Activated naive CD4-positive, alpha-beta T cell treated with anti-CD3 and anti-CD28 coated beads, Interleukin-2, amount 10 ng/mL, durations not matched to agents 7 days and 5 days (primary cell): ENCODE results near the gene UBE2R2.
"Not testable (repeated sequence)": the region's sequence is repeated elsewhere in the genome, so short reads cannot be mapped to it uniquely, and the experiment has no call there.

ENCODE experiments used
- CTCF ChIA-PET: fragments of 350-600 bp; sonication (Branson Sonifier 250); formaldehyde crosslinking; loops from one replicate; lab custom pipeline; 2021; ENCODE audit warnings: antibody characterized with exemption; lab: Charles Lee
- DNase-seq: peaks from one replicate; pipeline ENCODE4 v3.0.0-alpha.2; 2020
- H3K27ac Mint-ChIP-seq: one replicate; pipeline ENCODE4 v1.8.0; 2021; ENCODE audit warnings: mild to moderate bottlenecking, moderate library complexity, mixed read lengths
- H3K27me3 Mint-ChIP-seq: one replicate; pipeline ENCODE4 v1.8.0; 2021; ENCODE audit warnings: mild to moderate bottlenecking, mixed read lengths
- H3K36me3 Mint-ChIP-seq: one replicate; pipeline ENCODE4 v1.8.0; 2021; ENCODE audit warnings: mixed read lengths
- H3K4me1 Mint-ChIP-seq: one replicate; pipeline ENCODE4 v1.8.0; 2021; ENCODE audit warnings: mixed read lengths
- H3K4me3 Mint-ChIP-seq: one replicate; pipeline ENCODE4 v1.8.0; 2021; ENCODE audit warnings: mild to moderate bottlenecking, moderate library complexity, mixed read lengths
- H3K9me3 Mint-ChIP-seq: one replicate; pipeline ENCODE4 v1.8.0; 2021; ENCODE audit warnings: mixed read lengths

Gene UBE2R2

GRCh38 chr9:33867747-33868439 lies 50.9 kb downstream of the UBE2R2 start:
- CTCF ChIA-PET, result interaction anchor here (0.7 kb wide), 1 partner anchor 31 kb away, joined by 3 read pairs; no protein-coding TSS in a partner anchor
- Mint-ChIP-seq H3K36me3 (peaks cover 5% of the 10 kb centered on the region), H3K27me3 (no peaks in the 10 kb centered on the region), H3K9me3 (no peaks in the 10 kb centered on the region), H3K27ac (no peak overlapping the region), H3K4me1 (peaks cover 2% of the 10 kb centered on the region), H3K4me3 (no peak overlapping the region)
- no peak for DNase-seq

- H3K27me3 Mint-ChIP-seq, result no peaks in the 10 kb centered on the region
- no peak overlapping the region for H3K4me3 Mint-ChIP-seq
- CTCF ChIA-PET, result interaction anchor here (0.7 kb wide), 1 partner anchor 30 kb away, joined by 3 read pairs; no protein-coding TSS in a partner anchor
- DNase-seq, result no peak
- H3K27ac Mint-ChIP-seq, result no peak overlapping the region
- peaks cover 5% of the 10 kb centered on the region for H3K36me3 Mint-ChIP-seq
- peaks cover 2% of the 10 kb centered on the region for H3K4me1 Mint-ChIP-seq
- H3K9me3 Mint-ChIP-seq, result no peaks in the 10 kb centered on the region
Measured at GRCh38 chr9:33868440-33868973, 51.5 kb downstream of the UBE2R2 start.

- H3K27ac Mint-ChIP-seq, DNase-seq, H3K9me3 Mint-ChIP-seq, H3K27me3 Mint-ChIP-seq, H3K36me3 Mint-ChIP-seq, H3K4me3 Mint-ChIP-seq, H3K4me1 Mint-ChIP-seq, CTCF ChIA-PET: not testable (repeated sequence)
Measured at GRCh38 chr9:33869243-33869642, 52.3 kb downstream of the UBE2R2 start.

- Mint-ChIP-seq H3K36me3 (peaks cover 1% of the 10 kb centered on the region), H3K27ac (no peak overlapping the region), H3K4me1 (peaks cover 6% of the 10 kb centered on the region), H3K27me3 (no peaks in the 10 kb centered on the region), H3K4me3 (no peak overlapping the region), H3K9me3 (no peaks in the 10 kb centered on the region)
- no peak for DNase-seq
- CTCF ChIA-PET, result no interaction called here
Measured at GRCh38 chr9:33877727-33878489, 60.9 kb downstream of the UBE2R2 start.

- CTCF ChIA-PET, result no interaction called here
Measured at GRCh38 chr9:33878691-33879366, 61.9 kb downstream of the UBE2R2 start.

GRCh38 chr9:33880211-33881089 lies 63.5 kb downstream of the UBE2R2 start:
- H3K27me3 Mint-ChIP-seq, result no peaks in the 10 kb centered on the region
- peaks cover 1% of the 10 kb centered on the region for H3K36me3 Mint-ChIP-seq
- CTCF ChIA-PET, result no interaction called here
- no peak overlapping the region for H3K4me3 Mint-ChIP-seq
- H3K4me1 Mint-ChIP-seq, result peaks cover 9% of the 10 kb centered on the region
- no peak overlapping the region for H3K27ac Mint-ChIP-seq
- H3K9me3 Mint-ChIP-seq, result no peaks in the 10 kb centered on the region
- no peak for DNase-seq

More at GRCh38 chr9:33878691-33879366, 61.9 kb downstream of the UBE2R2 start:
- no peak for DNase-seq
- Mint-ChIP-seq H3K4me3 (no peak overlapping the region), H3K27me3 (no peaks in the 10 kb centered on the region), H3K9me3 (no peaks in the 10 kb centered on the region), H3K36me3 (peaks cover 1% of the 10 kb centered on the region), H3K4me1 (peaks cover 9% of the 10 kb centered on the region), H3K27ac (no peak overlapping the region)

- CTCF ChIA-PET, result no interaction called here
- DNase-seq, result no peak
- H3K27me3 Mint-ChIP-seq, result no peaks in the 10 kb centered on the region
- no peaks in the 10 kb centered on the region for H3K9me3 Mint-ChIP-seq
- peaks cover 9% of the 10 kb centered on the region for H3K4me1 Mint-ChIP-seq
- H3K4me3 Mint-ChIP-seq, result no peak overlapping the region
- H3K27ac Mint-ChIP-seq, result no peak overlapping the region
- peaks cover 2% of the 10 kb centered on the region for H3K36me3 Mint-ChIP-seq
Measured at GRCh38 chr9:33881635-33882034, 64.7 kb downstream of the UBE2R2 start.

- Mint-ChIP-seq H3K4me3 (no peak overlapping the region), H3K9me3 (no peaks in the 10 kb centered on the region), H3K27ac (no peak overlapping the region), H3K36me3 (peaks cover 6% of the 10 kb centered on the region), H3K4me1 (peaks cover 8% of the 10 kb centered on the region), H3K27me3 (no peaks in the 10 kb centered on the region)
- CTCF ChIA-PET, result no interaction called here
- DNase-seq, result no peak
Measured at GRCh38 chr9:33884856-33885701, 68.1 kb downstream of the UBE2R2 start.

- H3K4me3 Mint-ChIP-seq, result no peak overlapping the region
- no peaks in the 10 kb centered on the region for H3K27me3 Mint-ChIP-seq
- CTCF ChIA-PET, result no interaction called here
- H3K36me3 Mint-ChIP-seq, result peaks cover 7% of the 10 kb centered on the region
- no peak for DNase-seq
- no peak overlapping the region for H3K27ac Mint-ChIP-seq
- no peaks in the 10 kb centered on the region for H3K9me3 Mint-ChIP-seq
- H3K4me1 Mint-ChIP-seq, result peaks cover 3% of the 10 kb centered on the region
Measured at GRCh38 chr9:33885948-33886347, 69.0 kb downstream of the UBE2R2 start.

- H3K36me3 Mint-ChIP-seq, result peaks cover 8% of the 10 kb centered on the region
- no peak overlapping the region for H3K27ac Mint-ChIP-seq
- H3K4me3 Mint-ChIP-seq, result no peak overlapping the region
- H3K9me3 Mint-ChIP-seq, result no peaks in the 10 kb centered on the region
- no peaks in the 10 kb centered on the region for H3K27me3 Mint-ChIP-seq
- CTCF ChIA-PET, result interaction anchor here (0.7 to 0.9 kb wide), 2 partner anchors 81 to 91 kb away, joined by 3 to 4 read pairs; no protein-coding TSS in a partner anchor
- H3K4me1 Mint-ChIP-seq, result no peaks in the 10 kb centered on the region
- no peak for DNase-seq
Measured at GRCh38 chr9:33893861-33894260, 76.9 kb downstream of the UBE2R2 start.

GRCh38 chr9:33894316-33894715 lies 77.4 kb downstream of the UBE2R2 start:
- H3K36me3 Mint-ChIP-seq, result peaks cover 9% of the 10 kb centered on the region
- H3K27ac Mint-ChIP-seq, result no peak overlapping the region
- CTCF ChIA-PET, result interaction anchor here (0.9 kb wide), 1 partner anchor 91 kb away, joined by 3 read pairs; no protein-coding TSS in a partner anchor
- H3K9me3 Mint-ChIP-seq, result no peaks in the 10 kb centered on the region
- no peak for DNase-seq
- H3K4me3 Mint-ChIP-seq, result no peak overlapping the region
- no peaks in the 10 kb centered on the region for H3K4me1 Mint-ChIP-seq
- H3K27me3 Mint-ChIP-seq, result no peaks in the 10 kb centered on the region

- no peak for DNase-seq
- no peak overlapping the region for H3K27ac Mint-ChIP-seq
- CTCF ChIA-PET, result interaction anchor here (1.0 kb wide), 1 partner anchor 22 kb away, joined by 3 read pairs; no protein-coding TSS in a partner anchor
- H3K36me3 Mint-ChIP-seq, result peaks cover 26% of the 10 kb centered on the region
- H3K4me3 Mint-ChIP-seq, result no peak overlapping the region
- no peaks in the 10 kb centered on the region for H3K27me3 Mint-ChIP-seq
- no peaks in the 10 kb centered on the region for H3K9me3 Mint-ChIP-seq
- no peaks in the 10 kb centered on the region for H3K4me1 Mint-ChIP-seq
Measured at GRCh38 chr9:33903157-33903780, 86.3 kb downstream of the UBE2R2 start.
